GM12892 (cell line): ENCODE results near the gene TXLNG.

Experiments
- POLR2A ChIP-seq: IDR thresholded peaks from 2 replicates; pipeline ENCODE4 v1.6.1; 2011; ENCODE audit warnings: low read depth, low read length, control low read depth
- POLR2AphosphoS5 ChIP-seq: IDR thresholded peaks from 2 replicates; pipeline ENCODE4 v1.6.1; 2011; ENCODE audit warnings: low read depth, low read length, control low read depth

- TF ChIP-seq POLR2A (no peak), POLR2AphosphoS5 (no peak)
Measured at GRCh38 chrX:16807548-16807947, 21.3 kb downstream of the TXLNG start.
